ENCODE data around the gene MRM1.

- no peak for TF ChIP-seq CTCF (IDR thresholded peaks at IDR 0.05)
- TF ChIP-seq POLR2A (IDR thresholded peaks at IDR 0.05), result no peak
Measured at GRCh38 chr17:36613155-36613554, 11.8 kb downstream of the MRM1 start.
